T-helper 17 cell (primary cell): ENCODE measurements around the gene GSG1L. TPM values are rescaled to one million over a fixed set of nuclear protein-coding genes. Genes with fewer than 3 reads are reported as not detected.

ENCODE experiments used
- ATAC-seq: fragments of 150-1000 bp; cut with Tn5 transposase; 2 replicates; pipeline ENCODE4 v1.10.0; 2021; ENCODE audit warnings: mild to moderate bottlenecking, moderate library complexity
- DNase-seq, 3 donors: peaks; one replicate each; pipeline versions ENCODE4 v3.0.0 to v3.0.0-alpha.2; 2020 to 2021
- H3K9me3 ChIP-seq: one replicate; pipeline ENCODE4 v1.7.0; 2013; ENCODE audit warnings: low read length, mild to moderate bottlenecking; ENCODE audit not compliant: control insufficient read depth, poor library complexity, severe bottlenecking
- H3K27ac Mint-ChIP-seq: one replicate; pipeline ENCODE4 v1.8.0; 2022; ENCODE audit warnings: mild to moderate bottlenecking, moderate library complexity, mixed read lengths
- H3K27me3 Mint-ChIP-seq: one replicate; pipeline ENCODE4 v1.8.0; 2022; ENCODE audit warnings: mixed read lengths
- H3K36me3 Mint-ChIP-seq: one replicate; pipeline ENCODE4 v1.8.0; 2022; ENCODE audit warnings: low read depth, mixed read lengths
- H3K4me1 Mint-ChIP-seq: one replicate; pipeline ENCODE4 v1.8.0; 2022; ENCODE audit warnings: mild to moderate bottlenecking, mixed read lengths
- H3K4me3 Mint-ChIP-seq: one replicate; pipeline ENCODE4 v1.8.0; 2022; ENCODE audit warnings: mild to moderate bottlenecking, moderate library complexity, mixed read lengths
- total RNA-seq, 4 donors: library from RNA in 2 of 4; stranded (reverse) in 2 of 4; gene quantifications; one replicate each; pipeline ENCODE4 v1.2.3 and lab custom pipeline; 2022 to 2026

GSG1L gene
- total RNA-seq, 2 donors from 2014 or later = not detected

- no peak overlapping the region for H3K4me3 Mint-ChIP-seq
- H3K36me3 Mint-ChIP-seq = peaks cover 12% of the 10 kb centered on the region
- H3K27ac Mint-ChIP-seq = no peak overlapping the region
- no peak for DNase-seq
- no peaks in the 10 kb centered on the region for H3K9me3 ChIP-seq
- no peaks in the 10 kb centered on the region for H3K27me3 Mint-ChIP-seq
- H3K4me1 Mint-ChIP-seq = peaks cover 3% of the 10 kb centered on the region
- ATAC-seq = no peak
These were observed 301.1 kb downstream of the GSG1L start for GRCh38 chr16:27762441-27762840.

- no peak overlapping the region for H3K27ac Mint-ChIP-seq
- H3K4me3 Mint-ChIP-seq = no peak overlapping the region
These were observed 301.7 kb downstream of the GSG1L start for GRCh38 chr16:27761816-27762215.

GRCh38 chr16:27760789-27761176 lies 302.7 kb downstream of the GSG1L start:
- DNase-seq (no peak), ATAC-seq (no peak)
- no peak overlapping the region for H3K4me3 Mint-ChIP-seq
- H3K27me3 Mint-ChIP-seq = no peaks in the 10 kb centered on the region
- H3K9me3 ChIP-seq = no peaks in the 10 kb centered on the region
- H3K4me1 Mint-ChIP-seq = peaks cover 3% of the 10 kb centered on the region
- H3K27ac Mint-ChIP-seq = no peak overlapping the region
- H3K36me3 Mint-ChIP-seq = peaks cover 14% of the 10 kb centered on the region

More at GRCh38 chr16:27761816-27762215, 301.7 kb downstream of the GSG1L start:
- H3K9me3 ChIP-seq = no peaks in the 10 kb centered on the region
- Mint-ChIP-seq H3K4me1 (peaks cover 3% of the 10 kb centered on the region), H3K27me3 (no peaks in the 10 kb centered on the region), H3K36me3 (peaks cover 13% of the 10 kb centered on the region)
- ATAC-seq = no peak
- DNase-seq = no peak

GRCh38 chr16:27759967-27760788 lies 303.3 kb downstream of the GSG1L start:
- no peaks in the 10 kb centered on the region for H3K9me3 ChIP-seq
- ATAC-seq (no peak), DNase-seq (no peak)
- no peak overlapping the region for H3K27ac Mint-ChIP-seq
- H3K4me3 Mint-ChIP-seq = no peak overlapping the region
- H3K36me3 Mint-ChIP-seq = peaks cover 11% of the 10 kb centered on the region
- peaks cover 3% of the 10 kb centered on the region for H3K4me1 Mint-ChIP-seq
- no peaks in the 10 kb centered on the region for H3K27me3 Mint-ChIP-seq

GRCh38 chr16:27759301-27759871 lies 304.1 kb downstream of the GSG1L start:
- no peak for ATAC-seq
- peaks cover 14% of the 10 kb centered on the region for H3K36me3 Mint-ChIP-seq

GRCh38 chr16:27758544-27758943 lies 305.0 kb downstream of the GSG1L start:
- H3K9me3 ChIP-seq = no peaks in the 10 kb centered on the region
- Mint-ChIP-seq H3K36me3 (peaks cover 16% of the 10 kb centered on the region), H3K27me3 (no peaks in the 10 kb centered on the region), H3K4me1 (peaks cover 6% of the 10 kb centered on the region), H3K27ac (no peak overlapping the region), H3K4me3 (no peak overlapping the region)
- ATAC-seq (no peak), DNase-seq (no peak)

More at GRCh38 chr16:27759301-27759871, 304.1 kb downstream of the GSG1L start:
- H3K4me1 Mint-ChIP-seq = peaks cover 3% of the 10 kb centered on the region
- no peak overlapping the region for H3K27ac Mint-ChIP-seq
- no peaks in the 10 kb centered on the region for H3K9me3 ChIP-seq
- no peak overlapping the region for H3K4me3 Mint-ChIP-seq
- no peak for DNase-seq
- no peaks in the 10 kb centered on the region for H3K27me3 Mint-ChIP-seq

GRCh38 chr16:27756206-27756970 lies 307.1 kb downstream of the GSG1L start:
- H3K4me1 Mint-ChIP-seq = peaks cover 6% of the 10 kb centered on the region
- peak overlapping the region; percentile 4 for H3K27ac Mint-ChIP-seq
- no peak for DNase-seq
- H3K9me3 ChIP-seq = no peaks in the 10 kb centered on the region
- no peaks in the 10 kb centered on the region for H3K27me3 Mint-ChIP-seq
- no peak overlapping the region for H3K4me3 Mint-ChIP-seq
- no peak for ATAC-seq
- H3K36me3 Mint-ChIP-seq = peaks cover 14% of the 10 kb centered on the region

GRCh38 chr16:27754788-27755690 lies 308.5 kb downstream of the GSG1L start:
- H3K27me3 Mint-ChIP-seq = no peaks in the 10 kb centered on the region
- no peak overlapping the region for H3K4me3 Mint-ChIP-seq
- H3K36me3 Mint-ChIP-seq = peaks cover 12% of the 10 kb centered on the region
- H3K9me3 ChIP-seq = no peaks in the 10 kb centered on the region
- ATAC-seq (no peak), DNase-seq (no peak)
- H3K27ac Mint-ChIP-seq = no peak overlapping the region
- H3K4me1 Mint-ChIP-seq = peaks cover 6% of the 10 kb centered on the region

- no peak for ATAC-seq
- DNase-seq = no peak
- no peak overlapping the region for H3K27ac Mint-ChIP-seq
- H3K4me1 Mint-ChIP-seq = peaks cover 8% of the 10 kb centered on the region
- no peaks in the 10 kb centered on the region for H3K27me3 Mint-ChIP-seq
- no peaks in the 10 kb centered on the region for H3K9me3 ChIP-seq
- peaks cover 9% of the 10 kb centered on the region for H3K36me3 Mint-ChIP-seq
- no peak overlapping the region for H3K4me3 Mint-ChIP-seq
These were observed 310.0 kb downstream of the GSG1L start for GRCh38 chr16:27753563-27753962.

GRCh38 chr16:27752241-27752640 lies 311.3 kb downstream of the GSG1L start:
- Mint-ChIP-seq H3K36me3 (peaks cover 8% of the 10 kb centered on the region), H3K27me3 (no peaks in the 10 kb centered on the region), H3K27ac (no peak overlapping the region), H3K4me1 (peaks cover 10% of the 10 kb centered on the region), H3K4me3 (no peak overlapping the region)
- H3K9me3 ChIP-seq = no peaks in the 10 kb centered on the region
- no peak for ATAC-seq
- no peak for DNase-seq

GRCh38 chr16:27751676-27752075 lies 311.8 kb downstream of the GSG1L start:
- H3K27me3 Mint-ChIP-seq = no peaks in the 10 kb centered on the region

GRCh38 chr16:27751233-27751632 lies 312.3 kb downstream of the GSG1L start:
- no peaks in the 10 kb centered on the region for H3K27me3 Mint-ChIP-seq
- DNase-seq (no peak), ATAC-seq (no peak)
- no peaks in the 10 kb centered on the region for H3K9me3 ChIP-seq
- H3K4me3 Mint-ChIP-seq = no peak overlapping the region
- no peak overlapping the region for H3K27ac Mint-ChIP-seq
- H3K4me1 Mint-ChIP-seq = peaks cover 17% of the 10 kb centered on the region
- H3K36me3 Mint-ChIP-seq = peaks cover 8% of the 10 kb centered on the region

More at GRCh38 chr16:27751676-27752075, 311.8 kb downstream of the GSG1L start:
- peaks cover 8% of the 10 kb centered on the region for H3K36me3 Mint-ChIP-seq
- peaks cover 13% of the 10 kb centered on the region for H3K4me1 Mint-ChIP-seq
- DNase-seq (no peak), ATAC-seq (no peak)
- no peak overlapping the region for H3K27ac Mint-ChIP-seq
- H3K9me3 ChIP-seq = no peaks in the 10 kb centered on the region
- no peak overlapping the region for H3K4me3 Mint-ChIP-seq
